ENCODE results near the gene BICRA.

DNA sequence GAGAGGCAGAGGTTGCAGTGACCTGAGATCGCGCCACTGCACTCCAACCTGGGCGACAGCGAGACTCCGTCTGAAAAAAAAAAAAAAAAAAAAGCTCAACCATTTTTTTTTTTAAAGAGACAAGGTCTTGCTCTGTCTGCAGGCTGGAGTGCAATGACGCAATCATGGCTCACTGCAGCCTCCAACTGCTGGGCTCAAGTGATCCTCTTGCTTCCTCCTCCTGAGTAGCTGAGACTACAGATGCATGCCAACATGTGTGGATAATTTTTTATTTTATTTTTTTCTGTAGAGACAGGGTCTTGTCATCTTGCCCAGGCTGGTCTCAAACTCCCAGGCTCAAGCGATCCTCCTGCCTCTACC, 114.6 kb downstream of the BICRA start:
- TF ChIP-seq MAZ (IDR thresholded peaks at IDR 0.05; ENCODE audit: borderline replicate concordance, low read depth, low read length): no peak
- TF ChIP-seq, protein P1, sequence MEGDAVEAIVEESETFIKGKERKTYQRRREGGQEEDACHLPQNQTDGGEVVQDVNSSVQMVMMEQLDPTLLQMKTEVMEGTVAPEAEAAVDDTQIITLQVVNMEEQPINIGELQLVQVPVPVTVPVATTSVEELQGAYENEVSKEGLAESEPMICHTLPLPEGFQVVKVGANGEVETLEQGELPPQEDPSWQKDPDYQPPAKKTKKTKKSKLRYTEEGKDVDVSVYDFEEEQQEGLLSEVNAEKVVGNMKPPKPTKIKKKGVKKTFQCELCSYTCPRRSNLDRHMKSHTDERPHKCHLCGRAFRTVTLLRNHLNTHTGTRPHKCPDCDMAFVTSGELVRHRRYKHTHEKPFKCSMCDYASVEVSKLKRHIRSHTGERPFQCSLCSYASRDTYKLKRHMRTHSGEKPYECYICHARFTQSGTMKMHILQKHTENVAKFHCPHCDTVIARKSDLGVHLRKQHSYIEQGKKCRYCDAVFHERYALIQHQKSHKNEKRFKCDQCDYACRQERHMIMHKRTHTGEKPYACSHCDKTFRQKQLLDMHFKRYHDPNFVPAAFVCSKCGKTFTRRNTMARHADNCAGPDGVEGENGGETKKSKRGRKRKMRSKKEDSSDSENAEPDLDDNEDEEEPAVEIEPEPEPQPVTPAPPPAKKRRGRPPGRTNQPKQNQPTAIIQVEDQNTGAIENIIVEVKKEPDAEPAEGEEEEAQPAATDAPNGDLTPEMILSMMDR (conservative IDR thresholded peaks at IDR 0.05; ENCODE audit: low read depth, low read length): no peak
- no peak for TF ChIP-seq POLR2A (IDR thresholded peaks at IDR 0.05; ENCODE audit: low read depth, low read length)
